Mesothelial cell of epicardium (in vitro differentiated cells): Measurements from ENCODE around the gene STAT5A. TPM values are rescaled to one million over a fixed set of nuclear protein-coding genes. Genes with fewer than 3 reads are reported as not detected.
A peak's percentile ranks its signal among the peaks of the same experiment; 100 is the strongest.

Experiments used
- DNase-seq, 2 experiments: peaks; one replicate each; pipeline ENCODE4 v3.0.0; 2021; ENCODE audit warnings: low spot score in 2 of 2; ENCODE audit not compliant: unreplicated experiment in 2 of 2
- H3K27ac Mint-ChIP-seq: 2 replicates; pipeline ENCODE4 v1.8.0; 2021; ENCODE audit warnings: mixed read lengths
- H3K27me3 Mint-ChIP-seq: 2 replicates; pipeline ENCODE4 v1.8.0; 2021; ENCODE audit warnings: low read depth, mixed read lengths
- H3K36me3 Mint-ChIP-seq: 2 replicates; pipeline ENCODE4 v1.8.0; 2021; ENCODE audit warnings: mixed read lengths
- H3K4me1 Mint-ChIP-seq: 2 replicates; pipeline ENCODE4 v1.8.0; 2021; ENCODE audit warnings: mixed read lengths
- H3K4me3 Mint-ChIP-seq: 2 replicates; pipeline ENCODE4 v1.8.0; 2021; ENCODE audit warnings: mild to moderate bottlenecking, moderate library complexity, mixed read lengths
- H3K9me3 Mint-ChIP-seq: 2 replicates; pipeline ENCODE4 v1.8.0; 2021; ENCODE audit warnings: mixed read lengths
- CTCF ChIP-seq: fragments of 200-600 bp; sonication (generic); IDR thresholded peaks from one replicate; pipeline ENCODE4 v1.5.0; 2021; ENCODE audit warnings: antibody characterized with exemption; ENCODE audit not compliant: unreplicated experiment
- total RNA-seq: library from RNA; stranded (reverse); gene quantifications from 3 replicates; pipeline ENCODE4 v1.2.1, GENCODE V29; 2021

Gene STAT5A
- total RNA-seq, 1 donor from 2014 or later = 11.7 TPM

- H3K4me3 Mint-ChIP-seq = no peak overlapping the region
- no peak for DNase-seq
- no peaks in the 10 kb centered on the region for H3K27me3 Mint-ChIP-seq
- H3K27ac Mint-ChIP-seq = no peak overlapping the region
- TF ChIP-seq CTCF = no peak
- no peaks in the 10 kb centered on the region for H3K36me3 Mint-ChIP-seq
- H3K4me1 Mint-ChIP-seq = peaks cover 25% of the 10 kb centered on the region
- H3K9me3 Mint-ChIP-seq = no peaks in the 10 kb centered on the region
Observed at GRCh38 chr17:42271779-42272035, 16.6 kb upstream of the STAT5A start.

GRCh38 chr17:42272162-42272907, 16.0 kb upstream of the STAT5A start:
- H3K4me3 Mint-ChIP-seq = no peak overlapping the region

GRCh38 chr17:42273474-42274252, 14.6 kb upstream of the STAT5A start:
- peak overlapping the region; percentile 26 for H3K4me3 Mint-ChIP-seq
- H3K9me3 Mint-ChIP-seq = no peaks in the 10 kb centered on the region
- H3K27ac Mint-ChIP-seq = no peak overlapping the region
- H3K36me3 Mint-ChIP-seq = no peaks in the 10 kb centered on the region
- TF ChIP-seq CTCF = no peak
- H3K4me1 Mint-ChIP-seq = peaks cover 29% of the 10 kb centered on the region
- no peak for DNase-seq
- no peaks in the 10 kb centered on the region for H3K27me3 Mint-ChIP-seq

More at GRCh38 chr17:42272162-42272907, 16.0 kb upstream of the STAT5A start:
- TF ChIP-seq CTCF = no peak
- no peaks in the 10 kb centered on the region for H3K36me3 Mint-ChIP-seq
- no peak overlapping the region for H3K27ac Mint-ChIP-seq
- H3K9me3 Mint-ChIP-seq = no peaks in the 10 kb centered on the region
- no peak for DNase-seq
- H3K27me3 Mint-ChIP-seq = no peaks in the 10 kb centered on the region
- peaks cover 28% of the 10 kb centered on the region for H3K4me1 Mint-ChIP-seq

GRCh38 chr17:42274253-42274542, 14.1 kb upstream of the STAT5A start:
- Mint-ChIP-seq H3K4me3 (peak overlapping the region; percentile 77), H3K36me3 (no peaks in the 10 kb centered on the region), H3K4me1 (peaks cover 29% of the 10 kb centered on the region), H3K9me3 (no peaks in the 10 kb centered on the region), H3K27me3 (no peaks in the 10 kb centered on the region), H3K27ac (no peak overlapping the region)
- no peak for TF ChIP-seq CTCF
- DNase-seq = no peak

GRCh38 chr17:42274812-42275526, 13.3 kb upstream of the STAT5A start:
- peaks cover 29% of the 10 kb centered on the region for H3K4me1 Mint-ChIP-seq
- peak overlapping the region; percentile 77 for H3K4me3 Mint-ChIP-seq
- no peaks in the 10 kb centered on the region for H3K36me3 Mint-ChIP-seq
- DNase-seq = no peak
- no peaks in the 10 kb centered on the region for H3K27me3 Mint-ChIP-seq
- H3K9me3 Mint-ChIP-seq = no peaks in the 10 kb centered on the region
- TF ChIP-seq CTCF = no peak
- peak overlapping the region; percentile 85 for H3K27ac Mint-ChIP-seq
